GM21825 (cell line): ENCODE results near the gene NPIPB9.
"Not testable (repeated sequence)": the region's sequence is repeated elsewhere in the genome, so short reads cannot be mapped to it uniquely, and the experiment has no call there.

ENCODE experiments used
- ATAC-seq: cut with Tn5 transposase; IDR thresholded peaks from one replicate; pipeline ENCODE4 v1.9.1; 2021; ENCODE audit warnings: mild to moderate bottlenecking, moderate library complexity; ENCODE audit not compliant: unreplicated experiment

NPIPB9 gene

GRCh38 chr16:28751487-28751886 lies at the start of gene NPIPB9:
Gene NPIPB9 (plus strand): TSS chr16:28751787.
- not testable (repeated sequence) for ATAC-seq

- not testable (repeated sequence) for ATAC-seq
Measured at GRCh38 chr16:28704246-28704645, 47.3 kb upstream of the NPIPB9 start.

GRCh38 chr16:28711220-28712083 lies 40.1 kb upstream of the NPIPB9 start, which contains the start of gene EIF3C:
Gene EIF3C (plus strand): TSS chr16:28711464. CDS start chr16:28711687, 223 bp downstream.
- peak; percentile 96 for ATAC-seq

GRCh38 chr16:28722852-28723650 lies 28.5 kb upstream of the NPIPB9 start:
- not testable (repeated sequence) for ATAC-seq

GRCh38 chr16:28731253-28731652 lies 20.3 kb upstream of the NPIPB9 start:
- ATAC-seq = not testable (repeated sequence)

GRCh38 chr16:28732455-28733124 lies 19.0 kb upstream of the NPIPB9 start:
- ATAC-seq = not testable (repeated sequence)

GRCh38 chr16:28739787-28740186 lies 11.8 kb upstream of the NPIPB9 start:
- ATAC-seq = not testable (repeated sequence)

GRCh38 chr16:28740631-28741030 lies 11.0 kb upstream of the NPIPB9 start:
- not testable (repeated sequence) for ATAC-seq

- not testable (repeated sequence) for ATAC-seq
Measured at GRCh38 chr16:28741295-28741694, 10.3 kb upstream of the NPIPB9 start.

GRCh38 chr16:28746618-28747350 lies 4.8 kb upstream of the NPIPB9 start:
- not testable (repeated sequence) for ATAC-seq

- ATAC-seq = peak; percentile 84
Measured at GRCh38 chr16:28749997-28750465, 1.6 kb upstream of the NPIPB9 start.

GRCh38 chr16:28750469-28751067 lies 1.0 kb upstream of the NPIPB9 start:
- not testable (repeated sequence) for ATAC-seq

GRCh38 chr16:28781697-28782096 lies 30.1 kb downstream of the NPIPB9 start:
- ATAC-seq = not testable (repeated sequence)

- not testable (repeated sequence) for ATAC-seq
Measured at GRCh38 chr16:28782357-28782756, 30.8 kb downstream of the NPIPB9 start.

- peak; percentile 82 for ATAC-seq
Measured at GRCh38 chr16:28802235-28803019, 50.8 kb downstream of the NPIPB9 start.

- not testable (repeated sequence) for ATAC-seq
Measured at GRCh38 chr16:28807445-28808120, 56.0 kb downstream of the NPIPB9 start.

GRCh38 chr16:28820016-28820415 lies 68.4 kb downstream of the NPIPB9 start:
- no peak for ATAC-seq

GRCh38 chr16:28820546-28820945 lies 69.0 kb downstream of the NPIPB9 start:
- ATAC-seq = not testable (repeated sequence)
